ENCODE measurements around the gene SKI.
"Not testable (repeated sequence)": the region's sequence is repeated elsewhere in the genome, so short reads cannot be mapped to it uniquely, and the experiment has no call there.

Gene SKI

DNA sequence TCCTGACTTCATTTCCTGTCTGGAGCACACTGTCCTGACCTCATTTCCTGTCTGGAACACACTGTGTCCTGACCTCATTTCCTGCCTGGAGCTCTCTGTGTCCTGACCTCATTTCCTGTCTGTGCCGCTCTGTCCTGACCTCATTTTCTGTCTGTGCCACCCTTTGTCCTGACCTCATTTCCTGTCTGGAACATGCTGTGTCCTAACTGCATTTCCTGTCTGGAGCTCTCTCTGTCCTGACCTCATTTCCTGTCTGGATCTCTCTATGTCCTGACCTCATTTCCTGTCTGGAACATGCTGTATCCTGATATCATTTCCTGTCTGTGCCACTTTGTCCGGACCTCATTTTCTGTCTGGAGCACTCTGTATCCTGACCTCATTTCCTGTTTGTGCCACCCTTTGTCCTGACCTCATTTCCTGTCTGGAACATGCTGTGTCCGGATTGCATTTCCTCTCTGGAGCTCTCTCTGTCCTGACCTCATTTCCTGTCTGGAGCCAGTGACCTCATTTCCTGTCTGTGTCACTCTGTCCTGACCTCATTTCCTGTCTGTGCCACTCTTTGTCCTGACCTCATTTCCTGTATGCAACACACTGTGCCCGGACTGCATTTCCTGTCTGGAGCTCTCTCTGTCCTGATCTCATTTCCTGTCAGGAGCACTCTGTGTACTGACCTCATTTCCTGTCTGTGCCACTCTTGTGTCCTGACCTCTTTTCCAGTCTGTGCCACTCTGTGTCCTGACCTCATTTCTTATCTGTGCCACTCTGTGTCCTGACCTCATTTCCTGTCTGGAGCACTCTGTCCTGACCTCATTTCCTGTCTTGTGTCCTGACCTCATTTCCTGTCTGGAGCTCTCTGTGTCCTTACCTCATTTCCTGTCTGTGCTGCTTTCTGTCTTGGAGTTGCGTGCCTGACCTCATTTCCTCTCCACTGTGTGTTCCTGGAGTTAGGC lies 27.6 kb downstream of the SKI start:
- TF ChIP-seq ZNF274 (IDR thresholded peaks at IDR 0.05; ENCODE audit: low read depth, low read length) (no peak), YY1 (IDR thresholded peaks at IDR 0.05; ENCODE audit: insufficient read depth, insufficient read length) (no peak), SUZ12 (IDR thresholded peaks at IDR 0.05; ENCODE audit: extremely low read depth, insufficient read depth, insufficient read length) (no peak)
- peaks cover 31% of the 10 kb centered on the region for H3K36me3 ChIP-seq (ENCODE audit: insufficient read depth, insufficient read length, low read length)
- H3K4me3 ChIP-seq (ENCODE audit: insufficient read length, low read depth) = no peak overlapping the region
- H3K4me1 ChIP-seq (ENCODE audit: insufficient read depth, insufficient read length) = peaks cover 6% of the 10 kb centered on the region
- peaks cover 26% of the 10 kb centered on the region for H3K9me3 ChIP-seq (ENCODE audit: insufficient read depth, low read length)
- H3K27me3 ChIP-seq (ENCODE audit: insufficient read depth, insufficient read length) = no peaks in the 10 kb centered on the region
- no peak for DNase-seq (ENCODE audit: low read depth, low spot score)
- no peak overlapping the region for H3K9ac ChIP-seq (ENCODE audit: insufficient read length, low read depth)

DNA sequence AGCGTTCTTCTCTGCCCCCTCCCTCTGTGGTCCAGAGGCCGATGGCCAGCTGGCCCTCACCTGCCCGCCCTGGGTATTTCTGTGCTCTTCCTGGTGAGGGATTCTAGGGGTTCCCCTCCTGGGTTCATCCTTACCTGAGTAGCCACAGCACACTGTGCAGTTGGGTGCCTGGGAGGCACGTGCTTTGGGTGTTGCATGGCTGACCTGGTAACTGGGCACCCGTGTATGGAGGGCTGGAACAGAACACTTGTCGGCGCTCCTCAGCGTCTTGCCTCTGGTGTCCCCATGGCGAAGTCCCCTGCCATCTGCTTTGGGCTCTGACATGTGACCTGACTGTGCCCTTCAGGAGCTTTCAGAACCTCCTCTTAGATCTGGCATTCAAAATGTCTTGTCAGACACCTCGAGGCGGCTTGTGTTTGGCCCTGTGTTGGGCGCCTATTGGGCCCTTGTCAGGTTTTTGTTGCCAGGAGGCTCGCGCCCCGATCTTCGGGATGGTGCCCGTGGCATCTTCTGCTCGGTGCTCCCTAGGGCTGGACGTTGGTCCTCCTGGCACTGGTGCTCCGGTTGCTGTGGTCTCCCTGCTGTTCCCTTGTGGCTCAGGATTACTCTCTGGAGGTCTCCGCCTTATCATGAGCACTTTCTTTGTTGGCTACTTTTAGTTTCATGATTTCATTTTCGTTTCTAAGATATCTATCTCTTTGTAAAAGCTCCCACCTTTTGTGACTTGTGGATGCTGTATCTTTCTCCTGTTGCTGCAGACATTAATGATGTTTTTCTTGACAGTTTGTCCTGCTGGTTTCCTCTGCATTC lies 28.5 kb downstream of the SKI start:
- Histone ChIP-seq H3K4me3 (ENCODE audit: insufficient read length, low read depth) (no peak overlapping the region), H3K9ac (ENCODE audit: insufficient read length, low read depth) (no peak overlapping the region), H3K4me1 (ENCODE audit: insufficient read depth, insufficient read length) (peaks cover 3% of the 10 kb centered on the region), H3K27me3 (ENCODE audit: insufficient read depth, insufficient read length) (no peaks in the 10 kb centered on the region), H3K9me3 (ENCODE audit: insufficient read depth, low read length) (peaks cover 26% of the 10 kb centered on the region), H3K36me3 (ENCODE audit: insufficient read depth, insufficient read length, low read length) (peaks cover 31% of the 10 kb centered on the region)
- no peak for TF ChIP-seq SUZ12 (IDR thresholded peaks at IDR 0.05; ENCODE audit: extremely low read depth, insufficient read depth, insufficient read length)
- no peak for TF ChIP-seq ZNF274 (IDR thresholded peaks at IDR 0.05; ENCODE audit: low read depth, low read length)
- no peak for TF ChIP-seq YY1 (IDR thresholded peaks at IDR 0.05; ENCODE audit: insufficient read depth, insufficient read length)
- DNase-seq (ENCODE audit: low read depth, low spot score) = no peak

DNA sequence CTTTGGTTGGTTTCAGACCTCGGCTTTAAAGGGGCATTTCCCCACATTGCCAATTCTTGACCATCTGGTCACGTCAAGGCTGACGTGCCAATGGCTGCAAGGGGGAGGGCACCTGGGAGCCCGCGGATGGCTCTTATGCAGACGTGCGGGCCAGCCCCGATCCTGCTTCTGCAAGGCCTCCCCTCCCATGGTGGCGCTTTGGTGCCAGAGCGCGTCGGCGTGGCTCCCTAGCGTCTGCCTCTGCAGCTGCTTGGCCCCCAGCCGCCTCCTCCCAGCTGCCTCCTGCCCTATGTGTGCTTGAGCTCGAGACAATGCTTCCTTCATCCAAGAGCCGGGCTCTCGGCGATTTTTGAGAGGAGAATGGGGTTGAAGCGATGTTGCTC lies 29.1 kb downstream of the SKI start:
- no peak overlapping the region for H3K4me3 ChIP-seq (ENCODE audit: insufficient read length, low read depth)
- no peak for DNase-seq (ENCODE audit: low read depth, low spot score)
- TF ChIP-seq SUZ12 (IDR thresholded peaks at IDR 0.05; ENCODE audit: extremely low read depth, insufficient read depth, insufficient read length) (no peak), YY1 (IDR thresholded peaks at IDR 0.05; ENCODE audit: insufficient read depth, insufficient read length) (no peak), ZNF274 (IDR thresholded peaks at IDR 0.05; ENCODE audit: low read depth, low read length) (no peak)
- peaks cover 3% of the 10 kb centered on the region for H3K4me1 ChIP-seq (ENCODE audit: insufficient read depth, insufficient read length)
- peaks cover 26% of the 10 kb centered on the region for H3K9me3 ChIP-seq (ENCODE audit: insufficient read depth, low read length)
- peaks cover 29% of the 10 kb centered on the region for H3K36me3 ChIP-seq (ENCODE audit: insufficient read depth, insufficient read length, low read length)
- no peaks in the 10 kb centered on the region for H3K27me3 ChIP-seq (ENCODE audit: insufficient read depth, insufficient read length)
- H3K9ac ChIP-seq (ENCODE audit: insufficient read length, low read depth) = no peak overlapping the region

DNA sequence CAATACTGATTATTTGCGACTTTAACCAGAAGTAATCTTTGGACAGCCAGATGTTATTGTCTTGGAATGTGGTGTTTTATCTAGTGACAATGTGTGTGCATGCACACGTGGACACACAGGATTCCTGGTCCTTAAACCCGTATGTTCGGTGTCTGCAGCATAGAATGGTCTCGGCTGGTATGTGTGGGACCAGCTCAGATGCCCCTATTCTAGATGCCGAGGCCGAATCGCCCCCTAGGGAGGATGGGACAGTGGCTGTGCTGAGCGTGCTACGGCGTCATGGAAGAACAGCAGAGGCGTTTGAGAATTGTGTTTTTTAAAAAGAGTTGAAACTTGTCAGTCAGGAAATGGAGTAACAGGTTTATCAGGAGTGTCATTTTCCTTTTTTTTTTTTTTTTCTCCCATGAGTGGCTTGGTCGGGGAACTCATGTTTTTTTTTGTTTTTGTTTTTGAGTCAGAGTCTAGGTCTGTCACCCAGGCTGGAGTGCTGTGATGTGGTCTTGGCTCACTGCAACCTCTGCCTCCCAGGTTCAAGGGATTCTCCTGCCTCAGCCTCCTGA lies 30.1 kb downstream of the SKI start:
- H3K9me3 ChIP-seq (ENCODE audit: insufficient read depth, low read length) = peaks cover 26% of the 10 kb centered on the region
- no peaks in the 10 kb centered on the region for H3K4me1 ChIP-seq (ENCODE audit: insufficient read depth, insufficient read length)
- H3K4me3 ChIP-seq (ENCODE audit: insufficient read length, low read depth) = no peak overlapping the region
- no peaks in the 10 kb centered on the region for H3K27me3 ChIP-seq (ENCODE audit: insufficient read depth, insufficient read length)
- H3K36me3 ChIP-seq (ENCODE audit: insufficient read depth, insufficient read length, low read length) = peaks cover 21% of the 10 kb centered on the region
- H3K9ac ChIP-seq (ENCODE audit: insufficient read length, low read depth) = no peak overlapping the region
- TF ChIP-seq YY1 (IDR thresholded peaks at IDR 0.05; ENCODE audit: insufficient read depth, insufficient read length) (no peak), ZNF274 (IDR thresholded peaks at IDR 0.05; ENCODE audit: low read depth, low read length) (no peak), SUZ12 (IDR thresholded peaks at IDR 0.05; ENCODE audit: extremely low read depth, insufficient read depth, insufficient read length) (no peak)
- DNase-seq (ENCODE audit: low read depth, low spot score) = no peak

DNA sequence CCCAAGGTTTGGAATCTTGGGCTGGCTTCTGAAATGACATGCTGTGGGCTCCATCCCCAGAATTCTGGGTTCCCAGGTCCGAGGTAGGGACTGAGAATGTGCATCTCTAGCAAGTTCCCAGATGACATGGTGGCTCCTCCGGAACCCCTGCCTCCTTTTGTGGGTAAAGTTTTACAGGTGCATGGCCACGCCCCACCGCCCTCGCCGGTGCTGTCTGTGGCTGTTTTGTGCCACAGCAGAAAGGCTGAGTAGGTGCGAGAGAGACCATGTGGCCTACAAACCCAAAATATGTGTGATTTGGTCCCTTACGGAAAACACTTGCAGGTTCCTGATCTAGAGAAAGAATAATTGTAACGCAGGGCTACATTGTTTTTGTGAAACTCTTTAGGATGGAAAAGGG lies 30.9 kb downstream of the SKI start:
- no peaks in the 10 kb centered on the region for H3K4me1 ChIP-seq (ENCODE audit: insufficient read depth, insufficient read length)
- peaks cover 13% of the 10 kb centered on the region for H3K36me3 ChIP-seq (ENCODE audit: insufficient read depth, insufficient read length, low read length)
- no peak overlapping the region for H3K4me3 ChIP-seq (ENCODE audit: insufficient read length, low read depth)
- H3K27me3 ChIP-seq (ENCODE audit: insufficient read depth, insufficient read length) = no peaks in the 10 kb centered on the region
- H3K9me3 ChIP-seq (ENCODE audit: insufficient read depth, low read length) = peaks cover 22% of the 10 kb centered on the region
- H3K9ac ChIP-seq (ENCODE audit: insufficient read length, low read depth) = no peak overlapping the region
- no peak for DNase-seq (ENCODE audit: low read depth, low spot score)
- TF ChIP-seq SUZ12 (IDR thresholded peaks at IDR 0.05; ENCODE audit: extremely low read depth, insufficient read depth, insufficient read length) (no peak), ZNF274 (IDR thresholded peaks at IDR 0.05; ENCODE audit: low read depth, low read length) (no peak)

DNA sequence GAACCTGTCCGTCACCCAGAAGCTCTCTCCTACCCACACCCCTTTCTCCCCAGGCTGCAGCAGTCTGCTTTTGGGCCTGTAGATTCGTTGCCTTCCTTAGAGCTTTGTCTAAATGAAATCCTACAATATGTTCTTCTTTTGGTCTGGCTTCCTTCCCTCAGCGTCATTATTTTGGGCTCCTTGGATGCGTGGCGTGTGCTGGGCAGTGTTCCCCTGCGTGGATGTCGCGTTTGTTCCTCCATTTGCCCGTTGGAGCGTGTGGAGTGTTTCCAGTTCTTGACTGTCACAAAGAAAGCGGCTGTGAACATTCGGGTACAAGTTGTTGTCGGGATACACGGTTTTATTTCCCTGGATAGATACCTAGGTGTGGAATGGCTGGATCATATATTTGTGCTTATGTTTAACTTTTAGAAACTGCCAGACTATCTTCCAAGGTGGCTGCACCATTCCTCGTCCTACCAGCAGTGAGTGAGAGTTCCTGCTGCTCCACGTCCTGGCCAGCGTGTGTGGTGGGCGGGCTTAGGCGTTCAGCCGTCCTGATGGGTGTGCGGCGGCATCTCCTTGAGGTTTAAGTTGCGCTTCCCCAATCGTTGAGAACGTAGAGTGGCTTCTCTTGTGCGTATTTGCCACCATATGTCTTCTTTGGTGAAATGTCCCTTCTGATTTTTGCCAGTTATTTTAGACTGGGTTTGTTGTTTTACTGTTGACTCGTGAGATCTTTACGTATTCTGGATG lies 31.7 kb downstream of the SKI start:
- TF ChIP-seq ZNF274 (IDR thresholded peaks at IDR 0.05; ENCODE audit: low read depth, low read length) (no peak), YY1 (IDR thresholded peaks at IDR 0.05; ENCODE audit: insufficient read depth, insufficient read length) (no peak), SUZ12 (IDR thresholded peaks at IDR 0.05; ENCODE audit: extremely low read depth, insufficient read depth, insufficient read length) (no peak)
- peaks cover 14% of the 10 kb centered on the region for H3K9me3 ChIP-seq (ENCODE audit: insufficient read depth, low read length)
- H3K36me3 ChIP-seq (ENCODE audit: insufficient read depth, insufficient read length, low read length) = peaks cover 5% of the 10 kb centered on the region
- H3K9ac ChIP-seq (ENCODE audit: insufficient read length, low read depth) = no peak overlapping the region
- H3K27me3 ChIP-seq (ENCODE audit: insufficient read depth, insufficient read length) = no peaks in the 10 kb centered on the region
- no peak overlapping the region for H3K4me3 ChIP-seq (ENCODE audit: insufficient read length, low read depth)
- no peak for DNase-seq (ENCODE audit: low read depth, low spot score)
- H3K4me1 ChIP-seq (ENCODE audit: insufficient read depth, insufficient read length) = no peaks in the 10 kb centered on the region

DNA sequence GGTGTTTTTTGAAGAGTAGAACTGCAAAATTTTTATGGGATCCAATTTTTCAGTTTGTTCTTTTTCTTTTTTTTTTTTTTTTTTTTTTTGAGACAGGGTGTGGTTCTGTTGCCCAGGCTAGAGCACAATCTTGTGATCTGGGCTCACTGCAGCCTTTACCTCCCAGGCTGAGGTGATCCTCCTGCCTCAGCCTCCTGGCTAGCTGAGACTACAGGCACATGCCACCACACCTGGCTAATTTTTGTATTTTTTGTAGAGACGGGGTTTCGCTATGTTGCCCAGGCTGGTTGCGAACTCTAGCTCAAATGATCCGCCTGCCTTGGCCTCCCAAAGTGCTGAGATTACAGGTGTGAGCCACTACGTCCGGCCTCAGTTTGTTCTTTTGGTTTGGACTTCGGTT lies 32.4 kb downstream of the SKI start:
- H3K36me3 ChIP-seq (ENCODE audit: insufficient read depth, insufficient read length, low read length); DNase-seq (ENCODE audit: low read depth, low spot score); H3K27me3 ChIP-seq (ENCODE audit: insufficient read depth, insufficient read length); H3K9ac ChIP-seq (ENCODE audit: insufficient read length, low read depth); H3K9me3 ChIP-seq (ENCODE audit: insufficient read depth, low read length); H3K4me3 ChIP-seq (ENCODE audit: insufficient read length, low read depth); H3K4me1 ChIP-seq (ENCODE audit: insufficient read depth, insufficient read length): not testable (repeated sequence)
